ENCODE data around the gene SLC34A3.

SLC34A3 gene

DNA sequence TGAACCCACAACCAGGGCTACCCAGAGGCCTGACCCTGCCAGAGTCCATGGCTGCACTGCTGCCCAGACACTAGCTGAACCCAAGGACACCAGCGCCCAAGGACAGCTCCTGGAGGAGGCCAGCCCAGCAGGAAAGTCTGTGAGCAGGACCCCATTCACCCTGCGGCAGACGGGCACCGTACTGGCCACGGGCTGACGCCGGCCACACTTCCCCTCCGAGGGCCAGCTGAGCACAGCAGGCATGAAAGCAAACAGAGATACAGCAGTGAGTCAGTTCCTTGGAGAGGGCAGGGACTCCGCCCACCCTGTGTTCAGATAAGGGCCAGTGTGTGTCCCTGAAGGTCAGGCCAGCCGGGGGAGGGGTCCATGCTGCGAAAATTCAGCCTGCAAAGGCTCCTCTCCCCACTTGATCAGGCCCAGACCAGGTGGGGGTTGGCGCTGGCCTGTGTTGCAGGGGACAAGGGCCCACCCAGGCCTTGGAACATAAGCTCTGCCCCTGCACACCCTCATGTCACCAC, 11.9 kb upstream of the SLC34A3 start:
- no peak for ATAC-seq

DNA sequence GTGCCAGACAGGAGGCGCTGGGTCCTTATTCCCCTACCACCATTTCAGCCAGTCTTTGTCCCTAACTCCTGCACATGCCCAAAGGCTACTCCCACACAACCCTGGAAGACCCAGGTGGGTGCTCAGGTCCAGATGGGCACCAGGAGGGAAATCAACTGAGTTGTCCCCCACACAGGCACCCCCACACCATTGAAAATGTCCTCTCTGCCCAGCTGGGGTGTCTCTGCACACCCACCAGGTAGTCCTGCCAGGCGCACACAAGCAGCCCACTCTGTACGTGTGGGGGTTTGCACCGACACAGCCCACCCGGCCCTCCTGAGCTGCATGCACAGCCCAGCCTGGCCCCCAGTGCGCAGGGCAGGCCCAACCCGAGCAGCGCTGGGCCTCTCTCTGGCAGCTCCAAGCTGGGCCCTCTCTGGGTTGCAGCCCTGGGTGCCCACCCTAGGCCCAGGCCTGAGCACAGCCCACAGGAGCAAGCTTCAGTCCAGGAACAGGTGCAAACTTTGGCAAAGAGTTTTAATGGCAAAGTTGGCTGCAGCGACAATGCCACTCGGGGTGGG, 10.9 kb upstream of the SLC34A3 start:
- ATAC-seq = no peak

DNA sequence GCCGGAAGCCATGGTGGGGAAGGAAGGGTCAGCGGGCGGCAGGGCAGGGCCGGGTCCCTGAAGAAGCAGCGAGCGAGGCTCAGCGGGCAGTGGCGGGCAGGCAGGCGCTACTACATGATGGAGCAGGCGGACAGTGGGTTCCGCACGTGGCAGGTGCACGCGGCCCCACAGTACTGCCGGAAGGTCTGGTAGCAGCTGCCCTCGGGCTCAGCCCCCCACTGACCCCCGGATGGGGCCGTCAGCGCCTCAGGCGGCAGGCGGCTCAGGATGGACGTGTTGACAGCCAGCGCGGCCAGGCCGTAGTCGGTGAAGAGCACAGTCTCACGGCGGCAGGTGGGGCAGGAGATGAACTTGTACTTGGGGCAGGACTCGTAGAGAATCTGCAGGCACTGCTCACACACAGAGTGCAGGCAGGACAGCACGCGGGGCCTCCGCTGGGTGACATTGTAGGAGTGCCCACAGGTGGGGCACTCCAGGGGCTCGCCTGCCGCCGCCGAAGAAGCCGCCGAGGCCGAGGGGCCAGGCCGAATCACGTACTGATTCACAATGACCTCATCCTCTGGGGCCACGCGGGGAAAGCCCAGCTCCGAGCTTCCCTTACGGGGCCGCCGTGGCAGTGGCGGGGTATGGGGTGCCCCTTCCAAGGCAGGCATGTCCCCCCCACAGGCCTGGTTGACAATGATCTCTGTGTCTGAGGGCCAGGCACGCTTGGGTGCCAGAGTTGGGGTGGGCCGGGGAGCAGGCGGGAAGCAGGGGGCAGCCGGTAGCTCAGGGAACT, 10.2 kb upstream of the SLC34A3 start:
- no peak for ATAC-seq

DNA sequence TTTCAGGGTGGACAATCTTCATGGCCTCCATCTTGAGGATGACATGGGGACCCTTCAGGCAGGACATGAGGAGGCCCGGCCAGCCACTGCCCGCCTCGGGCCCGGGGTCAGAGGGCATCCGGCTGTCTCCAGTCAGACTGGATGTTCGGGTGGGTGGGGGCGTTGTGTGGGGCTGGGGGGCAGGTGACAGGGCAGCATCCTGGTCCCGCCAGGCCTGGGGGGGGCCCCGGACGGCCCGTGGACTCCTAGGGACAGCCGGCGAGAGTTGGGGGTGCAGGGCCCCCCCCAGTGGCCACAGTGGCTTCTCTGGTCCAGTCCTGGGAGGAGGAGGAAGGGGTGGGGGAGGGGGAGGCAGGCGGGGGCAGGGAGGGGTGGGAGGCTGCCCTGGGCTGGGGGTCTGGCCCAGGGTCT, 9.6 kb upstream of the SLC34A3 start:
- ATAC-seq = no peak

DNA sequence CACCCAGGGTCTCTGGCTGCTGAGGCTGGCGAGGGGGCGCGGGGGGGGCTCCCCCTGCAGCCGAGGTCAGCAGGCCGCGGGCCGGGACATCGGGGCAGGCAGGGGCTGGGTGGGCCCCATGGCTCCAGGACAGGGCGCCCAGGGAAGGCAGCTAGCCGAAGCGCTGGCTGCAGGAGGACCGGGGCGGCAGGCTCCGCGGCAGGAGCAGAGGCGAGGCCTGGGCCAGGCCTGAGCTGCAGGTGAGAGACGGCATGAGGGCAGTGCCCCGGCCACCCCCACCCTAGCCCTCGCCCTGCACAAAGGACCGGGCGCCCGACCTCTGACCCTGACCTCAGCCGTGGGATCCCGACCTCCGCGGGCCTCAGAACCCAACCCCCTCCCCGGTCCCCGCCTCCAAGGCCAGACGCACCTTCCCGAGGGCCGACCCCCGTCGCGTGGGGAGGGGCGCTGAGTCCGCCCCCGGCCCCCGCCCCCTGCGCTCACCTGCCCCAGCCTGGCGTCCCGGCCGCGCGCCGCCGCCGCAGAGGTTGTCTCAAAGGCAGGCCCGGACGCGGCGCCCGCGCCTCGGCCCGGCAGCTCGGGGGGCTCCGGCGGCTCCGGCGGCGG, 9.1 kb upstream of the SLC34A3 start:
- no peak for ATAC-seq

DNA sequence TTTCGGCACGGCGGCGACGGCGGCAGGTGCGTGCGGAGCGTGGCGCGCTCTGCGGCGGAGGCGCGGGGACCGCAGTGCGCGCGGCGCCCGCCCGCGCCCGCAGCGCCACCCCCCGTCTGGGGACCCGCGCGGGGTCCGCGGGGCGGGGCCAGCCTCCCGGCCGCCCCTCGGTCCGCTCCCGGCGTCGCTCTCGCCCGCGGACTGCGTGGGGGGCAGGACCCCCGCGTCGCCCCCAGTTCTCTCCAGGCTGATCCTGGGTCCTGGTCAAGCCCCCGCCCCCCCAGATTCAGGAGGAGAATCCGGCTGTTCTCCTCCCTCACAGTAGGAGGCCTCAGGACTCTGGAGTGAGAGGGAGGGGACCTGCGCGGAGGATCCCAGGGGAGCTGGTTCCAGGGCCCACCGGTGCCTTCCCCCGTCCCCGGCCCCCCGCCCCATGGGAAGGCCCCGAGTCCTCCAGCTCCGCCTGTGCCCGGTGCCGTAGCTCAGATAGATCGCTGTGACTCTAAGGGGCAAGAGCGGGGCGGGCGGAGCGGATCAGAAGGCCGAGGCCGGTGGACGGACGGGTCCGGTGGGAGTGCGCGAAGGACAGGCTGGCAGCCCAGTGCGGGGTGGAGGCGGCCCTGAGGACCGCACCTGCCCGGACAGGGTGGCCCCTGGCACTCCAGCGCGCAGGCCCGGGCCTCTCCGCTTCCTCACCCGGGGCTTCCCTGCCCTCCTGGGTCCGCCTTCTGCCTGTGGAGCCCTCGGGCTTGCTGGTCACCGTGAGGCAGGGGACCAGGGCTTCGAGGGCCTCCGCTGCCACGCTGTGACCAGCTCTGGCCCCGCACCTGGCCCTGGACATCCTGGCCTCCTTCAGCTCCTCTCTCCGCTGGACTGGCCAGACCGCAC, 8.3 kb upstream of the SLC34A3 start, which contains the start of gene RNF208:
Gene RNF208, minus strand, starts transcription at position 51 of the 888 bp plus-strand sequence. CDS start 1,028 bp downstream, outside the sequence.
- no peak for ATAC-seq

DNA sequence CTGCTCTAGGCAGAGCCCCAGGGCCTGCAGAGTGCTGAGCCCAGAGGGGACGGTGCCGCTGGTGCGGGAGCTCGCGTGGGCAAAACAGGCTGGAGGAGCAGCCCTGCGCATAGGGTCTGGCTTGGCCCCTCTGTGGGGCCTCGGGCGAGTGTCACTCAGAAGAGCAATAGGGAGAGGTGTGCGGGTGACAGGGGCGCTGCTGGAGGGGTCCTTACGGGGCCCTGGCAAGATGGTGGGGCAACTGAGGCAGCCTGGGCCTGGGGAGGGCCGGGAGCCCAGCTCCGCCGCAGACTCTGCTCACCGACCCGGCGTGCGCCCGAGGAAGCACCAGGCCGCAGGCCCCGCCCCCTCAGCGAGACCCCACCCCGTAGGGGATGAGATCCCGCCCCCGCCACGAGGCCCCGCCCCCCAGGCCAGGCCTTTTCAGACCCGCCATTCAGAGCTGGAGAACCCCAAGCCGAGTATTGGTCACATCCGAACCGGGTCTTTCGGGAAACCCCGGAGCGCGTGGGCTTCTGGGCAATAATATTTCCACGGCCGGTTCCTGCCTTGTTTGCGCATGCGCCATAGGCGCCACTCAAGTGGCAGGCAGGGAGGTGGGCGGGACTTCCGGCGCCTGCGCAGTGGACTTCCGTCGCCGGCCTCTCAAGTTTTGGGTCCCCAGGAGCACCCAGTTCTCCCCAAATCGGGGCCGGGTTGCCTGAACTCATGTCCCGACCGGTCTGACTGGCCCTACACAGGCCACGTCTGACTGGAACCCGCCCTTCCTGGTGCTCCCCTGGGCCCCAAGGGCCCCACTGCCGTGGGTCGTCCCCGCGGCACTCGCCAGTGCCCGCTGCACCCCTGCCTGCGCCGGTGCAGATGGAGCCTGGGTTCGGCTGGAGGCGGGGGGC, 7.4 kb upstream of the SLC34A3 start:
- ATAC-seq = peak; percentile 91

DNA sequence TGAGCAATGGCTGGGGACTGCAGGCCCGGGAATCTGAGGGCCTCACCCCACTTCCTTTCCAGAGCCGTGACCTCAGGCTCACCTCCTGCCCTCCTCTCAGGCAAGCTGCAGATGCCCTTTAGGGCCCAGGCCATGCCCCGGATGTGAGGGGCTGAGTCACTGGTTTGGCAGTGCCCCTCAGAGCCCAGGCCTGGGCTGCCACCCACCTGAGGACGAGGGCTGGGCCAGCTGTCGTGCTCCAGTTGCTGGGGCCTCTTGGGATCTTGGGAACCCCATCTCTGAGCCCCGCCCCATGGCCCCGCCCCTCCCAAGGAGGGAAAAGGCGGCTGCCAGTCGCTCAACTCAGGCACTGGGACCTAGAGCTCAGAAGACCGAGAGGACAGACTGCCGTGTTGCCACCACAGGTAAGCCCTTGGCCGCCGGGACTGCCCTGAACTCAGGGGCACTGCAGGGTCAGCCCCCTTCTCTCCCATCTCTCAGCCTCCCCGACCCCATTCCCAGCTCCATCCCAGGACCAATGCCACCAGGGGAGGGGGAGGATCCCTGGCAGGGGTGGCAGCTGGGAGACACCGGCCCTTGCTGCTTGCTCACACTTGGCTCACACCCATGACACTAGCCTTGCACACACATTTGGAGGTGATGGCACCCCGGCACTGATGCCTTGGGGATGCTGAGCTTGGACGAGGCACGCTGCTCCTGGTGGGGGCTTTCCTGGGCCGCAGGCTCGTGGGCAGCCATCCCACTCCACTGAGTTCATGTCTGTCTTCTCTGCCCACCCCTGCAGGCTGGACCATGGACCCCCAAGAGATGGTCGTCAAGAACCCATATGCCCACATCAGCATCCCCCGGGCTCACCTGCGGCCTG, 5.6 kb upstream of the SLC34A3 start, which contains the start of gene CYSRT1:
Gene CYSRT1, plus strand, starts transcription at position 345 of the 865 bp plus-strand sequence. Its CDS starts 448 bp downstream, at position 793.
- no peak for ATAC-seq

DNA sequence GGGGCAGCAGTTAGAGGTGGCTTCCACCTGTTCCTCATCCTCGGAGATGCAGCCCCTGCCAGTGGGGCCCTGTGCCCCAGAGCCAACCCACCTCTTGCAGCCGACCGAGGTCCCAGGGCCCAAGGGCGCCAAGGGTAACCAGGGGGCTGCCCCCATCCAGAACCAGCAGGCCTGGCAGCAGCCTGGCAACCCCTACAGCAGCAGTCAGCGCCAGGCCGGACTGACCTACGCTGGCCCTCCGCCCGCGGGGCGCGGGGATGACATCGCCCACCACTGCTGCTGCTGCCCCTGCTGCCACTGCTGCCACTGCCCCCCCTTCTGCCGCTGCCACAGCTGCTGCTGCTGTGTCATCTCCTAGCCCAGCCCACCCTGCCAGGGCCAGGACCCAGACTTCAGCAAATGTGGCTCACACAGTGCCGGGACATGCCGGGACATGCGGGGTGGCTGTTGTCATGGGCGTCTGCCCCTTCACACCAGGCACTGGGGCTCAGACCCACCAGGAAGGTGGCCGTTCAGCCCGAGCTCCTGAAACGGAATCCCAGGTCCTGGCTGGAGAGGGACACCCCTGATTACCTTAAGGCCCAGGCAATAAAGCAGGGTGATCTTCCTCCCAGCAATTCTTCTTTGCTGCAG, 4.9 kb upstream of the SLC34A3 start:
- ATAC-seq = no peak

DNA sequence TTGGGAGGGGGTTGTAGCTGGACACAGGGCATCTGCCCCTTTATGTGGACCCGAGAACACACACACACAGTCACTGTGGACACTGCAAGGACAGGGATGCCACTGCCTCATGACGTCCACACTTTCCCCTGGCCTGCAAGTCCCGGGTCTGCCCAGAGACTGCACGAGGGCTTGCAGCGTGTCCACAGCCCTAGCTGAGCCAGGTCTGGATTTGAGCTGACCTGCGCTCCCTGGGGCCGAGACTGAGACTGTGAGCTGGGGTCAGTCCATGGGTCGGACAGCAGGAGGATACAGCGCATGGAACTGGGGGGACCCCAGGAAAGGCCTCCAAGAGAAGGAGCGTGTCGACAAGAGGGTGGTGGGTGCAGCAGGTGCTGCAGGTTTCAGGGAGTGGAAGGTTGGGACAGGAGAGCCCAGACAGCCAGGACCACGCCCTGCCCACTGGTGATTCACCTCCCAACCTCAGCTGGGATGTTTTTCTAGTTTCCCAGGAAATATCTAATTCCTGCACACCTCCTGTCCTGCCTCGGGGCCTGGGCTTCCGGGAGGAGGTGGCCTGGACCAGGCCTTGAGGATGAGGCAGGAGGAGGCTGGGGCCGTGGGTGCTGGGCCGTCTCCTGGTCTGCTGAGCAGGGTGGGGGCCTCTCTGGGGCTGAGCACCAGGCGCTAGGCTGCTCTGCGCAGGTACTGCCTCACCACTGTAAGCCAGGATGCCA, 4.2 kb upstream of the SLC34A3 start:
- no peak for ATAC-seq

DNA sequence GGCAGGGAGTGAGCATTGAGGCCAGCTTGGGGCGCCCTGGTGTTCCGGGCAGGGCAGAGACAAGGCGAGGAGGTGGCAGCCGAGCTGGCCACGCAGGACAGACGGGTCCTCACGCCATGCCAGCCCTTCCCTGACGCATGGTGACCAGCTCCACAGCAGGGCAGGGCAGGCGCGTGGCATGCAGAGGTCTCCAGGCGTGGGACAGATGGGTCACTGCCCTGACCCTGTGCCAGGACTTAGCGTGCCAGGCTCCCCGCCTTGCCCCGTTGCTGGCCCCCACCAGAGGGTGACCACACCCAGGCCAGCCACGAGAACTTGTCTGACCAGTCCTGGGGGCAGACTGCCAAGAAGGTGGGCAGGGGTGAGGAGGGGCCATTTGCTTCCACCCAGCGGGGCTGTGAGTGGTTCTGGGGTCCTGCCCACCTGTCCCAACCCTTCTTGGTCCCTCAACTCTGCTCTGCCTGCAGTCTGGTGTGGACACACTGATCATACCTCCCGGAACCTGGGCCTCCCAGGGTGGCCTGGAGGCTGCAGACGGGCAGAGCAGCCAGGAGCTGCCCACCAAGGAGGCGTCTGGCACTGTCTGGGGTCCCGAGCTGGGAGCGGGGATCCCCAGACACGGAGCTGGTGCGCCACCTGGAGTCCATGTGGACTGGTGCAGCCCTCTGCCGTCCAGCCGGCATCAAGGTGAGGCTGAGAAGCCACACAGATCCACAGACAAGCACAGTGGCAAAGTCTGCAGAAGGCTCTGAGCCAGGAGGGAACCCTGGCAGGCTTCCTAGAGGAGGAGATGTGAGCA, 3.4 kb upstream of the SLC34A3 start, which contains the start of gene RNF224:
Gene RNF224, plus strand, starts transcription at position 449 of the 799 bp plus-strand sequence. CDS start 834 bp downstream, outside the sequence.
- peak; percentile 30 to 33 for ATAC-seq

DNA sequence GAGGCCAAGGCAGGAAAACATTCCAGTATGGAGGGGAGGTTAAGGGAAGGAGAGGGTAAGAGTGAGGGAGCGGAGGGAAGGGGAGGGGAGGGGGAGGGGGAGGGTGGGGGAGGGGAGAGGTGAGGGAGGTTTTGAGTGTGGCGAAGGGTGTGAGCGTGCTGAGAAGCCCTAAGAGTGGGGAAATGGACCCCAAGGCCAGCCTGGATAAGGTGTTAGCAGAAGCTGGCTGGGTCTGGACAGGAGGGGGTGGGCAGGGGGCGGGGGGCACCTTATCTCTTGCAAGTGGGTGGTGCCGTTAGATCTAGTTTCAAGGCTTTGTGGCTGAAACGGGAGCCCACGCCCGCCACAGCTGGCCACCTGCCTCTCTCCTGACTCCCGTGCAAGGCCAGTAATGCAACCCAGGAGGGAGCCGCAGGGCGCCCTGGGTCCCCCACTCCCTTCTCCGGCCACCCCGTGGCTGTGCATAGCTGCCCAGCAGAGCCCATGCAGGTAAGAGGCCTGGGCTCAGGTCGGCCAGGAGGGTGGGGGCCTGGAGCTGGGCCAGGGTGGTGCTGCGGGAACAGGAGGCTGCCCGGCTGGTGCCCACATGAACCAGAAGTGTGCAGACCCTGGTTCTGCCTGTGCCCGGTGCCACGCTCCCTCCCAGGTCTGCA, 2.7 kb upstream of the SLC34A3 start:
- no peak for ATAC-seq

DNA sequence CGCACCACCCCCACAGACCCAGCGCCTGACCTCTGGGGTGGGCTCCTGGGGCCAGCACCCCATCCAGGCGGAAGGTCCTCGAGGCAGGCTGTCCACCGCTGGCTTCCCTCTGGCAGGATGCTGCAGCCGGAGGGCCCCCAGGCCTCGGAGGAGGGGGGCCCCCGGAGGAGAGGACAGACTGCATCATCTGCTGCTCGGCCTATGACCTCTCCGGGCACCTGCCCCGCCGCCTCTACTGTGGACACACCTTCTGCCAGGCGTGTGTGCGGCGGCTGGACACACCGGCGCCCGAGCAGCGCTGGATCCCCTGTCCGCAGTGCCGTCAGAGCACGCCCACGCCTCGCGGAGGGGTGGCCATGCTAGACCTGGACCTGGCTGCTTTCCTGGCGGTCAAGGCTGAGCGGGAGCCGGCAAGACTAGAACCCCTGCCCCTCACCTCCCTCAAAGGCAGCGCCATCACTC, 2.2 kb upstream of the SLC34A3 start:
- ATAC-seq = no peak

DNA sequence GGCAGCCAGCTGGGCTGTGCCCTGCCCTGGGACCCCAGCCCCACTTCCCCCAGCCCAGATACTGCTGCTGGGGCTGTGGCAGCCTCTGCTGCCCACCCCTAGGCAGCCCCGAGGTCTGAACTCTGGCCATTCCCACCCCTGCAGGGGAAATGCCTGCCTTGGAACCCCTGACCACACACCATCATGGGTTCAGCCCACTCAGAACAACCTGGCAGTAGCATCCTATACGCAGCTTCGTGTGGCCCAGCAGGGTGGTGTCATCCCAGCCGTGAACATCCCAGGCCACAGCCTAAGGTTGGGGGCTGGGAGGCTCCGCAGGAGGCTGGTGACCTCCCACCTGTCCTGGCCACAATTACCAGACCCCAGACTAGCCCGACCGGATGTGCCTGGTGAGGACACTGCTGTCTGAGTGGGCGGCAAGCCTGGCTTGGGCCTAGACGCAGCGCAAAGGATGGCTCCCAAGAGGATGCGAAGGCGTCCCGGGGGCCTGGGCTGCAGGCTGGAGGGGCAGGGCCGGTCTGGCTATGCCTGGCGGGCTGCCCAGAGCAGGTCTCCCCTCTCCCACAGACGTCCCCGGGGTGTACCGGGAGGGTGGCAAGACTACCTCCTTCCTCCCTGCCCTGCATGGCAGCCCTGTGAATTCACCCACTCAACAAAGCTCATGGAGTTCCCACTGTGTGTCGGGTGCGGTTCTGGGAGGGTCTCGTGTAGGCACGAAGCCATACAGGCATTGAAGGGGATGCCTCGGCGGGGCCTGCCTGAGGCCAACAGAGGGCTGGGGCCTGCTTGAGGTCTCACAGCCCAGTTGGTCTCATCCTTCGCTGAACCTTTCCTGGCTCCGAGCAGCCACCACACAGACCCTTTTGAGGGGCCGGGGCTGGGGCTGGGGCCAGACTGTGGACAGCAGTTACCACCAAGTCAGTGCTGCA, 1.5 kb upstream of the SLC34A3 start:
- no peak for ATAC-seq

DNA sequence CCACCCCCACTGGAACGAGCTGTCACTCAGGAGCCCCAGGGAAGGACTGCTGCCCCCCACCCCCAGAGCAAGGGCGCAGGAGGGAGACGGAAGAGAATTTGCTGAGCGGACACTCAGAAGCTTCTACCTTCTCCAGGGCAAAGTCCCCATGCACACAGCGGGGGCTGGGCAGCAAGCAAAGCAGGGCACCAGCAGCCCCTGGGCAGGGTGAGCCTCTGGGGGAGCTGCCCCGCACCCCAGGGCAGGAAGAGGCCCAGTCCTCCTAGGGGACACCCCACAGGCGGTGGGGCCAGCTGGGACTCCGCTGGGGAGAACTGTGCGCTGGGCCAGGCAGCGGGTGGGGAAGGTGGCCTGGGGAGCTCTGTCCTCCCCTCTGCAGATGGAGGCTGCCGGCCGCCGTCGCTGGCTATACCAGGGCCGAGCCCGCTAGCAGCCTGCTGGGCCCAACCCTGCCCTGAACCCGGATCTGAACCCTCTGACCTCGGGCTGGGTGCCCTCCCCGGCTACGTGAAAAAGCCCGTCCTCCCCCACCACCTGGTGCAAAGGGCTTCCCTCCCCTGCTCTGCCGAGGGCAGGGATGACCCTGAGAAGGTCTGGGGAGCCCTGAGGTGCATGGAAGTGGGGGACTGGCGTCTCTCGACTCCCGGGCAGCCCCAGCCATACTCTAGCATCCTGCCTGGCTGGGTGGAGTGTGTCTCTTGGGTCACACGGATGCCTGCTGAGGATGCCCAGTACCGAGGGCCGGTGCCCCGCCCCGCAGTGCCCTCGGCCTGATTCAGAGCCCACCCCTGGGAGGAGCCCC, 597 bp upstream of the SLC34A3 start:
- ATAC-seq = no peak

All from activated CD4-positive, CD25-positive, alpha-beta regulatory T cell treated with anti-CD3 and anti-CD28 coated beads, Interleukin-2, amount 50 U/mL, for 24 hours (primary cell).